ENCODE measurements around the gene BCL6B.

GRCh38 chr17:7001318-7001961, 21.4 kb upstream of the BCL6B start:
- peak; percentile 40 for TF ChIP-seq CTCF (IDR thresholded peaks at IDR 0.05; ENCODE audit: poor library complexity)
- no peak for TF ChIP-seq EZH2 (IDR thresholded peaks at IDR 0.05; ENCODE audit: borderline replicate concordance)

All from hepatocyte (in vitro differentiated cells).